ENCODE data around the gene JADE2.

DNA sequence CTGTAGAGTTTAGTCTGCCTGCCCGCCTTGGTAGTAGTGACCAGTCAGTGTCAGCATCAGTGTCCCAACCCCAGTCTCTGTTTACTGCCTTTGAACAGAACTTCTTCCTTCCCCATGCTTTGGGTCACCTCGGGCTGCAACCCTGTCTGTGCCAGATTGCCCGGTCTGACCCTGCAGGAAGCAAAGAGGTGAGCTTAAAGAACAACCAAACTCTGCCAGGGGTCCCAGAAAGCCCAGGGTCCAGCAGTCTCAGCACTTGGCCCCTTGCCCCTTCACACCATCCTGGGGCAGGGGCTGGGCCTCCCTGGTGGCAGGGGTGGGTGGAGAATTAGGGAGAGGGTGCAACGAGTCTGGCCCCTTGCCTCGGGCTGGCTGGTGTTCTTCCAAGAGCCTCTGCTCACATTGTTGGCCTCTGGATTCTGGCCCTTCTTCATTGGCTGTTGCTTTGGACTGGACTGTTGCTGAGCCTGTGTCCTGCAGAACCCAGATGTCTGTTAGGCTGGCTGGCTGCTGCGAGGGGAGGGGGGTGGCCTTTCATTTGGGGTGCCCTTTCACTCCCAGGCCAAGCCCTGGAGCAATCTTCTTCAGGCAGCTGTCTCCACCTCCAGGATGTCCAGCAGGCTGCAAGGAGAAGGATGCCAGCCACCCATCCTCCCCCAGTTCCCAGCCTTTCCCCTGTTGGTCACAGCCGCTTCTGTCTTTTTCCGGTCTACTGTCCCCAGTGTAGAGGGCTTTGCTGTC is 55.9 kb downstream of the JADE2 start:
- TF ChIP-seq CTCF (IDR thresholded peaks at IDR 0.05) (no peak), POLR2A (IDR thresholded peaks at IDR 0.05) (no peak)
